GM19468 (cell line): ENCODE results near the gene RNF224.
A peak's percentile ranks its signal among the peaks of the same experiment; 100 is the strongest.

Experiments used
- ATAC-seq: cut with Tn5 transposase; IDR thresholded peaks from one replicate; pipeline ENCODE4 v1.9.1; 2021; ENCODE audit warnings: mild to moderate bottlenecking, moderate library complexity, moderate number of reproducible peaks; ENCODE audit not compliant: unreplicated experiment; ENCODE audit errors: extremely low read depth

Gene RNF224

GRCh38 chr9:137191691-137192447, 35.4 kb upstream of the RNF224 start:
- no peak for ATAC-seq

DNA sequence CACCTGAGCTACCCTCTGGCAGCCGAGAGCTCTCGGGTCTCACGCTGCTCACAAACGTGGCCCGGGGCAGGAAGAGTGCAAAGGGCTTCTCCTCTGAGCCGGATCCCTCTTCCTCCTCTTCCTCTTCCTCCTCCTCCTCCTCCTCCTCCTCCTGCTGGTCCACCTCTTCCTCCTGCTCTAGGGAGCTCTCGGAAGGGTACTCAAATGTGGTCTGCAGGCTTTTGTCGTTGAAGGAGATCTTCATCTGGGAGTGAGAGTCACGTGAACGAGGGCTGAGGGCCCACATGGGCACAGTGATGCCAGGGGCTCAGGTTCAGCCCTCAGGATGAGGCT, 34.9 kb upstream of the RNF224 start:
- ATAC-seq, result no peak

DNA sequence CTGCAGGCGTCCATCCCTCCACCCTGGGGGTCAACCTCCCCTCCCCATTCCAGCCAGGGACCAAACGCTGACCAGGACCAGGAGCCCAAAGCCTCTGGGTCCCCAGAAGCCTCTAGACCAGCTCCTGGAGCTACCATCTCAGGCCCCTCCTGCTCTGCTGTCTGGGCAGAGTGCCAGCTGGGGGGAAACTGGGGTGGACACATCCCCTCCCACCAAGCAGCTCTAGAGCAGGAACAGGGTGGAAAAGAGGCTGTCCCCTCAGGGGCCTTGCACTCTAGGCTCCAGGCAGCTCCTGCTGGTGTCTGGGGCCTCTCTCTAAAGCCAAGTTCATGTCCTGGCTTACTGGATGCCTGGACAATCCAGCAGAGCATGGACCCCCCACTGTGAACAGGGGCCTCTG, 34.4 kb upstream of the RNF224 start:
- ATAC-seq, result no peak

DNA sequence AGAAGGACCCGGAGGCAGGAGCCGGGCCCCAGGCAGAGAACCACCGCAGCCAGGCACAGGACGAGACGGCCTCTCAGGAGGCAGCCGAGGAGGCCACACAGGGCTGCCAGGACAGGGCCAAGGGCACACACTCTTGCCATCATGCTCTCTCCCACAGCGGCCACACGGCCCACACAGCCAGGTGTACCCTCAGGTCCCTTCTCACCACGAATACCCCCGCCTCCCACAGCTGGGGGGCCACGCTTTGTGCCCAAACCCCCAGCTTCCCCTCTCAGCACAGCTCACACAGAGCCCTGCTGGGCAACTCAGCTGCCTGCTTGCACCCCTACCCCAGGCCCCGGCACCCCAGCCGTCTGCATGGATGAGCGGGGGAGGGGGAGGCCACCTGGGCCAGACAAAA, 33.5 kb upstream of the RNF224 start:
- ATAC-seq, result no peak

DNA sequence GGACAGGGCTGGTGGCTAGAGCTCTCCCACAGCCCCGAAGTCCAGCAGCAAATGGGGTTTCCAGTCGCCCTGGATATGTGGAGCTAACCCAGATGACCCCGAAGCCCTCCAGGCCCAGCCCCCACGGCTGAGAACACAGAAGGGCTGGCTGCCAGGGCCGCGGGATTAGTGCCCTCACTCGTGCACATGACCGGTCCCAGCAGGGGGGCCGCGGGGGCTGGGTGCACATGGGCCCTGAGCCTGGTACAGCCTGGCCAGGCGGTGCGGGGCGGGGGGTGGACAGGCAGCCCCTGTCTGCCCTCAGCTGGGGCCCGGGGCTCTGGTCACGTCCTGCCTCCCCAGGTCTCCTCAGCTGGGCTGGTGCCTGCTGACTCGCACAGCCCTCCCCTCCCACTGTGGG, 32.9 kb upstream of the RNF224 start:
- ATAC-seq, result no peak

DNA sequence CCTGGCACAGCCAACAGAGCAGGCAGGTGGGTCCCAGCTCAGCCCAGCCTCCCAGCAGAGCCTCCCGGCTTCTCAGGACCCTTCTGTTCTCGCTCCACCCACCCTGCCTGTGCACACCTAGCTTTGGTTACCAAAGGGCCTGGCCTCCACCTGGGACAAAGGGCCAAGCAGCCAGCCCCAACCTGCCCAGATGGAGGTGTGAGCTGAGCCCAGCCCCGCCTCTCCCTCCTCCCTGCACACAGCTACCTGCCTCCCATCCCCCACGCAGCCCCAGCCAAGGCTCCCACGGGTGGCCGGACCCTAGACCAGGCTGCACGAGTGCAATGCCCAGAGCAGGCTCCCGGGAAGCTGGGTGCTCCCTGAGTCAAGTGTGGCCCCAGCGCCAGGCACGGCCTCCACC, 32.4 kb upstream of the RNF224 start:
- ATAC-seq, result no peak

GRCh38 chr9:137195525-137196220, 31.6 kb upstream of the RNF224 start:
- no peak for ATAC-seq

DNA sequence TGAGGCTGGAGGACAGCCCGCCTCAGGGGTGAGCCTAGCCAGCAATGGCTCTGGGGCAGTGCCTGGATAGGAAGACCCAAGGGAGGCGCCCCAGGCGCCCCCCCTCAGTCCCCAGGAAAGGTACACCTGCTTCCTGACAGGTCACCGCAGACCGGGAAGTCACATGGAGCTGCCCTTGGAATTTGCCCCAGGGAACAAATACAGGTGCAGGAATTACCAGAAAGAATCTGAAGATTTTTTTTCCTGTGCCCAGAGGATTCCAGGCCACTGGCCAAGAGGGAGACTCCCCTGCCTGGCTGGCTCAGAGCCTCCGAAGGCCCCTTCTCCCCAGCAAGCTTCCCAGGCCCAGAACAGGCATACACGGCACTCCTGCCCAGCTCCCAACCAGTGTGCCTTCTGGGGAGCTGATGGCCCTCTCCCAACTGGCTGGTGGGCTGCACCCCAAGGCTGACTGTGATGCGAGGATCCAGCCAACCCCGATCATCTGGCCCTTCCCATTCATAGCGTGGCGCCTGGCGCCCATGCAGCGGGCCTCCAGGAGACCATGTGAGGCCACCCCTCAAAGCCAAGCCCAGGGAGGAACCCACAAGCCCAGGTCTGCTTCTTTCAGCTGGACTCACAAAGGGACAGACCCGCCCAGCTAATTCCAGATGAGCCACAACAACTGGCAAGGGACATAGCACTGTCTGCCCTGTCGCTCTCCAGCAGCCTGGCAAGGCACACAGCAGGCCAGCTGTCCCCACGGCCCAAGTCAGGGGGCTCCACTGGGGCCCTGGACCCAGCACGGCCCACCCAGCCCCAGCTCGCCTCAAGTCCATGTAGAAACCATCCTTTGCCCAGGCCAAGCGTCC, 29.0 kb upstream of the RNF224 start:
- no peak for ATAC-seq

DNA sequence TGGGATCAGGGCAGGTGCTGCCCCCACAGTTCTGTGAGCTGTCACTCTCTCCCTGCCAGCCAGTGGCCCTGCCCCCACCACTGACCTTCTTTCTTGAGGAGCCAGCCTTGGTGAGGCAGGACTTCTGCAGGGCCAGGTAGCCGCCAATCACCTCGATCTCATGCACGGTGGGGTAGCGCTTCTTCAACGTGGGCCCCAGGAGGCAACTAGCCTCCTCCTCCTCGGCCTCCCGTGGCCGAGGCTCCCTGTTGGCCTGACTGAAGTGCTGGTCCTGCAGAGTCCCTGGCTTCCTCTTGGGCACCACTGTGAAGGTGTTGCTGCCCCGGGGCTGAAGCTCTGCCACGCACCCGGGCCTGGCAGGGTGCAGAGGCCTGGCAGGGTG, 28.4 kb upstream of the RNF224 start:
- ATAC-seq, result no peak

DNA sequence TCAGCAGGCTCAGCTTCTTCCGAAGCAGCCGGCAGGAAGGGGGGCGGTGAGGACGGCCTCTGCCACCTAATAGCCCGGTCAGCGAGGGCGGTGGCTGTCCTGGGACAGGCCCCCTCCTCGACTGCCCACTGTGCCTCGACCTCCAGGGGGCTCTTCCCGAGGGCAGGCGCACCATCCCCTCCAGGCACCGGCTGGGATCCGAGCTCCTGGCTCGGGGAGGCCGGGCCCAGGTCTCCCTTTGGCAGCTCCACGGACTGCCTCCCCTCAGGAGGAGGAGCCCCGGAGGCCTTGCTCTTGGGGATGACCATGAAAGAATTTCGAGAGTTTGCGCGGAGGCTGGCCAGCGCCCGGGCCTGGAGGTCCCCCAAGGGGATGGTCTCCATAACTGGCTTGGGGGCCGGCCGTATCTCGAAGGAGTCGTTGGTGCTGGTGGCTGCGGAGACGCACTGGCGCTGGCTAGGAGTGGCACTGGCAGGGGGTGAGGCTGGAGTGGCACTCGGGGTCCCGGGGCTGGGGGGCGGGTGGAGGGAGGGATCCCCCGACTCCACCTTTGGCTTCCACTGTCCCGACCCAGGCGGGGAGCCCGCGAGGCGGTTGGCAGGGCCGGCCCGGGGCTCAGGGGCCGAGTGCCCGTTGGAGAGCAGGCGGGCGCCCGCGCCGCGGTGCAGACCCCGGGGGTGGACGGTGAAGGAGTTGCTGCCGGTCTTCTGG, 27.7 kb upstream of the RNF224 start:
- no peak for ATAC-seq

- ATAC-seq, result peak; percentile 70
Observed at GRCh38 chr9:137200311-137201204, 26.7 kb upstream of the RNF224 start, which contains the start of gene TPRN. Gene TPRN (minus strand): TSS chr9:137200741. CDS start chr9:137200711, 30 bp downstream.

DNA sequence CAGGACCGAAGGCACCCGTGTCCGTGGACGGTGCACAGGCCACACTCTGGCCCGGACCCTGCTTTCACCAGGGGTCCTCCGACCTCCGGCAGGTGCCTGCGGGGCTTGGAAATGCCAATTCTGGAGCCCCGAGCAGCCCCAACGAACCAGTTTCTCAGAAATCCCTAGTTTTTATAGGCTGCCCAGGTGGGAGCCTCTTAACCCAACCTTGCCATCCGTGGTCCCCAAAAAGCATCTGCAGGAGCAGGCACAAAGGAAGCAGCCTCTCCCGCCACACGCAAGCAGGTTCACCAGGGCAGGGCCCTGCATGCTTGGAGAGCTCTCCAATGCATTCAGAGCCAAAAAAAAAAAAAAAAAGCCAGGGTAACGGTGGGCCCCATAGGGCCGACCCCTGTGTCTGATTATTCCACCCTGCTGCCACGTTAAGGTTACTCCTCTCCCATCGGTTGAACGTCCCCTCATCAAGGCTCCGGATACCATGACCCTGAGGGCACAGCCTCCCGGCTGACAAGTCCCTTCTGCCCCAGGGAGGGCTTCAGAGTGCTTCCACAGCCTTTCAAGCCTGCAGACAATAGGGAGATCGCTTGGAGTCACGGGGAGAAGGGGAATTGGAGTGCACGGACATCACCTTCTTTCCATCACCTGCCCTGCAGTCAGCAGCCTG, 26.0 kb upstream of the RNF224 start:
- no peak for ATAC-seq

- ATAC-seq, result no peak
Observed at GRCh38 chr9:137202966-137203365, 24.3 kb upstream of the RNF224 start.

DNA sequence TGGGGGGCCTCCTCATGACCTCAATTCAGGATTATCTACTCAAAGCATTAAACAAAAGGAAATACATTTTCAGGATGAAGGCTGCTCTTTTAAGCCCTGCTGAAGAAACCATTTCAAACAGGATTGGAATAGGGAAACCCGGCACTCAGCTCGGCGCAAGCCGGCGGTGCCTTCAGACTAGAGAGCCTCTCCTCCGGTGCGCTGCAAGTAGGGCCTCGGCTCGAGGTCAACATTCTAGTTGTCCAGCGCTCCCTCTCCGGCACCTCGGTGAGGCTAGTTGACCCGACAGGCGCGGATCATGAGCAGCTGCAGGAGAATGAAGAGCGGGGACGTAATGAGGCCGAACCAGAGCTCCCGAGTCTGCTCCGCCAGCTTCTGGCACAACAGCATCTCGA, 22.6 kb upstream of the RNF224 start:
- no peak for ATAC-seq

- peak; percentile 27 for ATAC-seq
Observed at GRCh38 chr9:137205126-137206069, 21.9 kb upstream of the RNF224 start, which contains the start of the genes NDOR1 and TMEM203. Gene NDOR1 (plus strand): TSS chr9:137205700. CDS start chr9:137205778, 78 bp downstream. Gene TMEM203 (minus strand): TSS chr9:137205648. CDS start chr9:137205414, 234 bp downstream.

DNA sequence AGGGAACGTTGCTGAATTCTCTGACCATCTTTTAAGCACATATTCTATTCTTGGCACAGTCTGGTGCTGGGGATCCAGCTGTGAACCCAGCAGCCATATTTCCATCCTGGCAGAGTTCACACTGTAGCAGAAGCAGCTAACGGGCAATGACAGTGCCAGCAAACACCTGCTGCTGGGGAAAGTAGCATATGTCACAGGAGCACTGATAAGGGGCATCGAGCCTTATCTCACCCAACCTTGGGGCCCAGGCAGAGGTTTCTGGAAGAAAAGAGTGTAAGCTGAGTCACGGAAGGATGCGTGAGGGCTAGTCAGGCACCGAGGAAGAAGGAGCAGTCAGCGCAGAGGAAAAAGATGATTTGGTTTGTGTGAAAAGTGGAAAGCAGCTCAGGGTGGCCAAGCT, 20.7 kb upstream of the RNF224 start:
- ATAC-seq, result no peak

GRCh38 chr9:137211532-137211931, 15.8 kb upstream of the RNF224 start:
- ATAC-seq, result no peak

DNA sequence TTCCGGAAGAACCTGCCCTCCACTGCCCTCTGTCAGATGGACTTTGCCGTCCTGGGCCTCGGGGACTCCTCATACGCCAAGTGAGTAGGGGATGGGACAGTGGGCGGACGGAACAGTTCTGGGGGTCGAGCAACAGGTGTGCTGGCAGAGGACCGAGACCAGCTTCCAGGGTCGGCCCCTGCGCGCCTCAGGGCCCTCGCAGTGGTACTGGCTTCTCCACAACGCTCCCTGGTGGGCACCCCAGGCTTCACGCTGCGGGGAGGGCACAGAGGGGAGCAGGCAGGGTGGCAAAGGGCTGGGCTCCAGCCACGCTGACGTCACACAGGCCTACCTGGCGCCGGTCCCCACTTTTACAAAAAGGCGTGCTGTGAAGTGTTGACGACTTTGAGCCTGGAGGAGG, 14.8 kb upstream of the RNF224 start:
- no peak for ATAC-seq
